ENCODE data around the gene FRRS1. TPM values are rescaled to one million over a fixed set of nuclear protein-coding genes. Genes with fewer than 3 reads are reported as not detected.
A peak's percentile ranks its signal among the peaks of the same experiment; 100 is the strongest.
"Not testable (repeated sequence)": the region's sequence is repeated elsewhere in the genome, so short reads cannot be mapped to it uniquely, and the experiment has no call there.

FRRS1 gene
- total and polyA plus RNA-seq, 2 experiments from 2014 or later = 0.13 to 3.9 TPM

GRCh38 chr1:99808391-99809115, 42.1 kb upstream of the FRRS1 start:
- Histone ChIP-seq H3K4me3 (peak overlapping the region; percentile 48), H3K4me1 (ENCODE audit: insufficient read depth) (peaks cover 5% of the 10 kb centered on the region), H3K9me3 (ENCODE audit: low read depth) (no peaks in the 10 kb centered on the region), H3K9ac (peak overlapping the region; percentile 63), H3K27me3 (replicated peaks; ENCODE audit: insufficient read depth) (peaks cover 5% of the 10 kb centered on the region), H3K27ac (peak overlapping the region; percentile 7; the same call in 1 of the 2 replicates), H3K9me2 (ENCODE audit: insufficient read depth) (no peaks in the 10 kb centered on the region), H3K4me2 (ENCODE audit: unreplicated experiment) (peak overlapping the region; percentile 71), H3F3A (ENCODE audit: insufficient read depth) (no peaks in the 10 kb centered on the region), H3K79me2 (ENCODE audit: insufficient read depth) (no peaks in the 10 kb centered on the region), H4K20me1 (ENCODE audit: insufficient read depth) (no peaks in the 10 kb centered on the region), H2AFZ (peak overlapping the region; percentile 87), H3K36me3 (ENCODE audit: low read depth) (no peaks in the 10 kb centered on the region)
- TF ChIP-seq EZH2 (IDR thresholded peaks at IDR 0.05; ENCODE audit: insufficient read depth, poor library complexity, severe bottlenecking) = no peak
- no peak for TF ChIP-seq EZH2phosphoT487 (IDR thresholded peaks at IDR 0.05; ENCODE audit: insufficient read depth, low read depth)
- DNase-seq = peak; percentile 95
- WGBS, 2 experiments (ENCODE audit: low coverage in 1 of 2, low lambda C conversion rate in 2 of 2, missing lambda C conversion rate in 2 of 2) = 7 to 8% methylated on average over 7 of the region's 7 CpGs
- in situ Hi-C loops (cut with MboI) = loop anchor here (25.0 kb wide), 1 partner anchor 1079 kb away; the partner anchor contains the start of genes EXTL2 and SLC30A7

- Histone ChIP-seq H3K27ac (no peak overlapping the region), H3K9me3 (ENCODE audit: low read depth) (no peaks in the 10 kb centered on the region), H3K4me2 (ENCODE audit: unreplicated experiment) (no peak overlapping the region), H3K4me3 (no peak overlapping the region), H2AFZ (no peak overlapping the region), H3K9ac (no peak overlapping the region), H3K4me1 (ENCODE audit: insufficient read depth) (peaks cover 5% of the 10 kb centered on the region), H3F3A (ENCODE audit: insufficient read depth) (no peaks in the 10 kb centered on the region), H3K27me3 (replicated peaks; ENCODE audit: insufficient read depth) (peaks cover 5% of the 10 kb centered on the region), H4K20me1 (ENCODE audit: insufficient read depth) (no peaks in the 10 kb centered on the region), H3K36me3 (ENCODE audit: low read depth) (no peaks in the 10 kb centered on the region), H3K79me2 (ENCODE audit: insufficient read depth) (no peaks in the 10 kb centered on the region), H3K9me2 (ENCODE audit: insufficient read depth) (no peaks in the 10 kb centered on the region)
- in situ Hi-C loops (cut with MboI) = loop anchor here (25.0 kb wide), 1 partner anchor 1080 kb away; the partner anchor contains the start of genes EXTL2 and SLC30A7
- 53 to 60% methylated on average over 2 of the region's 2 CpGs for WGBS, 2 experiments (ENCODE audit: low coverage in 1 of 2, low lambda C conversion rate in 2 of 2, missing lambda C conversion rate in 2 of 2)
- no peak for DNase-seq
- TF ChIP-seq EZH2 (IDR thresholded peaks at IDR 0.05; ENCODE audit: insufficient read depth, poor library complexity, severe bottlenecking) = no peak
- TF ChIP-seq EZH2phosphoT487 (IDR thresholded peaks at IDR 0.05; ENCODE audit: insufficient read depth, low read depth) = no peak
Measured at GRCh38 chr1:99806882-99807281, 40.4 kb upstream of the FRRS1 start.

- H3K9me2 ChIP-seq (ENCODE audit: insufficient read depth) = no peaks in the 10 kb centered on the region
- H2AFZ ChIP-seq = no peak overlapping the region
- in situ Hi-C loops (cut with MboI) = loop anchor here (25.0 kb wide), 1 partner anchor 1086 kb away; the partner anchor contains the start of genes EXTL2 and SLC30A7
- H3K27ac ChIP-seq = no peak overlapping the region
- H4K20me1 ChIP-seq (ENCODE audit: insufficient read depth) = no peaks in the 10 kb centered on the region
- no peaks in the 10 kb centered on the region for H3K36me3 ChIP-seq (ENCODE audit: low read depth)
- TF ChIP-seq EZH2phosphoT487 (IDR thresholded peaks at IDR 0.05; ENCODE audit: insufficient read depth, low read depth) = no peak
- no peak for TF ChIP-seq EZH2 (IDR thresholded peaks at IDR 0.05; ENCODE audit: insufficient read depth, poor library complexity, severe bottlenecking)
- H3F3A ChIP-seq (ENCODE audit: insufficient read depth) = no peaks in the 10 kb centered on the region
- peaks cover 5% of the 10 kb centered on the region for H3K27me3 ChIP-seq (replicated peaks; ENCODE audit: insufficient read depth)
- no peaks in the 10 kb centered on the region for H3K9me3 ChIP-seq (ENCODE audit: low read depth)
- no peaks in the 10 kb centered on the region for H3K4me1 ChIP-seq (ENCODE audit: insufficient read depth)
- no peak overlapping the region for H3K9ac ChIP-seq
- no peak overlapping the region for H3K4me2 ChIP-seq (ENCODE audit: unreplicated experiment)
- WGBS, 2 experiments (ENCODE audit: low coverage in 1 of 2, low lambda C conversion rate in 2 of 2, missing lambda C conversion rate in 2 of 2) = 59 to 74% methylated on average over 3 of the region's 3 CpGs
- H3K4me3 ChIP-seq = no peak overlapping the region
- DNase-seq = no peak
- no peaks in the 10 kb centered on the region for H3K79me2 ChIP-seq (ENCODE audit: insufficient read depth)
Measured at GRCh38 chr1:99801584-99801983, 35.1 kb upstream of the FRRS1 start.

GRCh38 chr1:99793861-99794260, 27.4 kb upstream of the FRRS1 start:
- H3K27ac ChIP-seq; H3K36me3 ChIP-seq (ENCODE audit: low read depth); H3K79me2 ChIP-seq (ENCODE audit: insufficient read depth); DNase-seq; H3K4me2 ChIP-seq (ENCODE audit: unreplicated experiment); H3K4me1 ChIP-seq (ENCODE audit: insufficient read depth); H2AFZ ChIP-seq; H3K9me3 ChIP-seq (ENCODE audit: low read depth); H3K4me3 ChIP-seq; H3K9ac ChIP-seq; in situ Hi-C loops (cut with MboI); H3F3A ChIP-seq (ENCODE audit: insufficient read depth); H3K9me2 ChIP-seq (ENCODE audit: insufficient read depth); H4K20me1 ChIP-seq (ENCODE audit: insufficient read depth); H3K27me3 ChIP-seq (replicated peaks; ENCODE audit: insufficient read depth): not testable (repeated sequence)
- WGBS, 2 experiments (ENCODE audit: low coverage in 1 of 2, low lambda C conversion rate in 2 of 2, missing lambda C conversion rate in 2 of 2) = 68 to 77% methylated on average over 9 of the region's 9 CpGs

All from GM23248 (cell line).